ENCODE results near the gene PTPA.

DNA sequence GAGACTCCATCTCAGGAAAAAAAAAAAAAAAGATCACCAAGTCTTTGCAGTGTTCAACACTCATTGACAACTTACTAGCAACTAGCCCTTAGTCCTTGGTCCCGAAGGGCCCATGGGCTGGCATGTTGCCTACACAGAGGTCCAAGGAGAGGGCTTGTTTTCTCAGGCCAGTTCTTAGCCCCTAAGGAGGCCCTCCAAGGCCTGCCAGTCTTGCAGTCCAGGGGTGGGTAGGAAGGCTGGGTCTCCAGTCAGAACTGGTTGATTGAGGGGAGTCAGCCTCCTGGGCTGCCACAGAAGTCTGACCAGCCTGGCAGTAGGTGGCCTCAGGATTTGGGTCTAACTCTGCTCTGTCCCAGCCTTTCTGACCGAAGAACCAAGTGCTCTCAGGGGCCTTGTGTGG is 34.1 kb downstream of the PTPA start:
- TF ChIP-seq, protein P1, sequence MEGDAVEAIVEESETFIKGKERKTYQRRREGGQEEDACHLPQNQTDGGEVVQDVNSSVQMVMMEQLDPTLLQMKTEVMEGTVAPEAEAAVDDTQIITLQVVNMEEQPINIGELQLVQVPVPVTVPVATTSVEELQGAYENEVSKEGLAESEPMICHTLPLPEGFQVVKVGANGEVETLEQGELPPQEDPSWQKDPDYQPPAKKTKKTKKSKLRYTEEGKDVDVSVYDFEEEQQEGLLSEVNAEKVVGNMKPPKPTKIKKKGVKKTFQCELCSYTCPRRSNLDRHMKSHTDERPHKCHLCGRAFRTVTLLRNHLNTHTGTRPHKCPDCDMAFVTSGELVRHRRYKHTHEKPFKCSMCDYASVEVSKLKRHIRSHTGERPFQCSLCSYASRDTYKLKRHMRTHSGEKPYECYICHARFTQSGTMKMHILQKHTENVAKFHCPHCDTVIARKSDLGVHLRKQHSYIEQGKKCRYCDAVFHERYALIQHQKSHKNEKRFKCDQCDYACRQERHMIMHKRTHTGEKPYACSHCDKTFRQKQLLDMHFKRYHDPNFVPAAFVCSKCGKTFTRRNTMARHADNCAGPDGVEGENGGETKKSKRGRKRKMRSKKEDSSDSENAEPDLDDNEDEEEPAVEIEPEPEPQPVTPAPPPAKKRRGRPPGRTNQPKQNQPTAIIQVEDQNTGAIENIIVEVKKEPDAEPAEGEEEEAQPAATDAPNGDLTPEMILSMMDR (IDR thresholded peaks at IDR 0.05): no peak
- no peak for TF ChIP-seq POLR2A (IDR thresholded peaks at IDR 0.05)

Measured in heart left ventricle (tissue), 13 donors.